DND-41 (cell line): Measurements from ENCODE around the gene ZDHHC11B.

ENCODE experiments used
- EZH2 ChIP-seq: IDR thresholded peaks from 3 replicates; pipeline ENCODE4 v1.6.1; 2012; ENCODE audit warnings: borderline replicate concordance, low read depth, mild to moderate bottlenecking, moderate library complexity, low read length, inconsistent platforms; ENCODE audit not compliant: severe bottlenecking
- TF ChIP-seq, protein P1 (sequence below): IDR thresholded peaks from 2 replicates; pipeline ENCODE4 v1.5.1; 2012; ENCODE audit warnings: borderline replicate concordance, low read length, moderate library complexity, mild to moderate bottlenecking; ENCODE audit not compliant: poor library complexity, severe bottlenecking; ENCODE audit errors: extremely low read depth

DNA sequence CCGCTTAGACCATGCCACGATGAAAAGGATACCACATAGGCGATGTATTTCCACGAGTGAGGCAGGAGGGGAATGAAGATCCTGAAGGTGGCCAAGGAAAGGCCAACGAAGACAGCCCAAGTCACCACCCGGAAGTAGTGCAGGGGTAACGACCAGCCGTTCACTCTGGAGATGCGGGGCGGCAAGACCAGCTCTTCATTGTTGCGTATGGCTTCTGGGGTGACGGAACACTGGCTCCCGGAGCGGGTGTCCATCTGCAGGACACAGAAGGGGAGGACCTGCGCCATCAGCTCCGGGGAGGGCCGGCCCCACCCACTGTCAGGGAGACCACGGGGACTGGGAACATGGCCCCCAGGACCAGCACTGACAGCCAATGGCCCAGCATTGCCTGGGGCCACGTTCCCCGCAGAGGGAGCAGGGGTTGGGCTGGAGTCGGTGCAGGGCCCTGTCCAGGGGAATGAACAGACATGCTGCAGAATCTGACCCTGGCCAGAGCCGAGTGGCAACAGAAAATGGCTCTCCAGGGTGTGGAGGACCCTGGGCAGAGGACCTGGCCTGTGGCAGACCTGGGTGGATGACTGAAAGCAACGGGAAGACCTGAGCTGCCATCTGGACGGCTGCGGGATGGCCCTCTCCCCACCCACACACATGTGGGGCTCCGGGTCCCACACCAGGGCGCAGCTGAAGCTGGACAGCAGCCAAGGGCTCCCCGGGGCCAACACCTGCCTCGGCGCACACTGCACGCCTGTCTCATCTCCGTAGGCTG lies 17.7 kb downstream of the ZDHHC11B start:
- TF ChIP-seq, protein P1, sequence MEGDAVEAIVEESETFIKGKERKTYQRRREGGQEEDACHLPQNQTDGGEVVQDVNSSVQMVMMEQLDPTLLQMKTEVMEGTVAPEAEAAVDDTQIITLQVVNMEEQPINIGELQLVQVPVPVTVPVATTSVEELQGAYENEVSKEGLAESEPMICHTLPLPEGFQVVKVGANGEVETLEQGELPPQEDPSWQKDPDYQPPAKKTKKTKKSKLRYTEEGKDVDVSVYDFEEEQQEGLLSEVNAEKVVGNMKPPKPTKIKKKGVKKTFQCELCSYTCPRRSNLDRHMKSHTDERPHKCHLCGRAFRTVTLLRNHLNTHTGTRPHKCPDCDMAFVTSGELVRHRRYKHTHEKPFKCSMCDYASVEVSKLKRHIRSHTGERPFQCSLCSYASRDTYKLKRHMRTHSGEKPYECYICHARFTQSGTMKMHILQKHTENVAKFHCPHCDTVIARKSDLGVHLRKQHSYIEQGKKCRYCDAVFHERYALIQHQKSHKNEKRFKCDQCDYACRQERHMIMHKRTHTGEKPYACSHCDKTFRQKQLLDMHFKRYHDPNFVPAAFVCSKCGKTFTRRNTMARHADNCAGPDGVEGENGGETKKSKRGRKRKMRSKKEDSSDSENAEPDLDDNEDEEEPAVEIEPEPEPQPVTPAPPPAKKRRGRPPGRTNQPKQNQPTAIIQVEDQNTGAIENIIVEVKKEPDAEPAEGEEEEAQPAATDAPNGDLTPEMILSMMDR, result no peak
- no peak for TF ChIP-seq EZH2
